SK-N-SH (cell line): Measurements from ENCODE around the gene SIM2. TPM values are rescaled to one million over a fixed set of nuclear protein-coding genes. Genes with fewer than 3 reads are reported as not detected.

Experiments
- CTCF ChIA-PET: fragments of 300-600, 350-600 bp; formaldehyde crosslinking; extraction: SDS; loops from one replicate; lab custom pipeline; 2021; lab: Yijun Ruan, JAX
- POLR2A ChIA-PET: fragments of 350-600 bp; sonication (Branson Sonifier 250); formaldehyde crosslinking; extraction: SDS; loops from one replicate; lab custom pipeline; 2020; ENCODE audit warnings: antibody characterized with exemption, inconsistent platforms; lab: Yijun Ruan, JAX
- DNase-seq: peaks from one replicate; pipeline ENCODE4 v3.0.0; 2012
- H2AFZ ChIP-seq: fragments of 200-600 bp; sonication (generic); 2 replicates; pipeline ENCODE4 v1.8.1; 2016; ENCODE audit warnings: antibody characterized with exemption, mild to moderate bottlenecking, low read depth
- H3F3A ChIP-seq: fragments of 200-600 bp; sonication (generic); replicated peaks from 2 replicates; pipeline ENCODE3; 2016; ENCODE audit warnings: antibody characterized with exemption, mild to moderate bottlenecking; ENCODE audit not compliant: insufficient read depth
- H3K27ac ChIP-seq, 2 experiments: fragments of 200-500 bp in 1 of 2; fragments of 200-600 bp in 1 of 2; sonication (Bioruptor generic) in 1 of 2; sonication (generic), shearing (Covaris generic) in 1 of 2; 2 replicates each; pipeline versions ENCODE4 v1.5.1 to v1.6.1; 2014 to 2016; ENCODE audit warnings: low read depth in 2 of 2, inconsistent platforms in 1 of 2, low read length in 1 of 2, mild to moderate bottlenecking in 1 of 2, mixed read lengths in 1 of 2
- H3K27me3 ChIP-seq: fragments of 200-600 bp; sonication (generic), shearing (Covaris generic); 2 replicates; pipeline ENCODE4 v1.6.1; 2016; ENCODE audit warnings: mixed run types; ENCODE audit not compliant: insufficient read depth
- H3K36me3 ChIP-seq, 2 experiments: fragments of 200-500 bp in 1 of 2; fragments of 200-600 bp in 1 of 2; sonication (Bioruptor generic) in 1 of 2; sonication (generic) in 1 of 2; replicated peaks in 1 of 2; 2 replicates each; pipeline versions ENCODE3 to v1.5.1; 2014 to 2016; ENCODE audit warnings: low read length in 1 of 2, mild to moderate bottlenecking in 1 of 2; ENCODE audit not compliant: insufficient read depth in 2 of 2, control insufficient read depth in 1 of 2
- H3K4me1 ChIP-seq, 2 experiments: fragments of 200-500 bp in 1 of 2; fragments of 200-600 bp in 1 of 2; sonication (Bioruptor generic) in 1 of 2; sonication (generic), shearing (Covaris generic) in 1 of 2; 2 replicates each; pipeline versions ENCODE4 v1.5.1 to v1.6.1; 2014 to 2016; ENCODE audit warnings: low read depth in 1 of 2, low read length in 1 of 2, mixed run types in 1 of 2; ENCODE audit not compliant: insufficient read depth in 2 of 2, control insufficient read depth in 1 of 2
- H3K4me2 ChIP-seq: fragments of 200-600 bp; sonication (generic), shearing (Covaris generic); 2 replicates; pipeline ENCODE4 v1.6.1; 2017; ENCODE audit warnings: mixed run types
- H3K4me3 ChIP-seq, 2 experiments: fragments of 200-500 bp in 1 of 2; fragments of 200-600 bp in 1 of 2; sonication (Bioruptor generic) in 1 of 2; sonication (generic), shearing (Covaris generic) in 1 of 2; 2 replicates each; pipeline versions ENCODE4 v1.5.1 to v1.8.1; 2014 to 2016; ENCODE audit warnings: low read depth in 2 of 2, inconsistent platforms in 1 of 2, low read length in 1 of 2, mild to moderate bottlenecking in 1 of 2, mixed read lengths in 1 of 2, moderate library complexity in 1 of 2
- H3K79me2 ChIP-seq: fragments of 200-600 bp; sonication (generic); 2 replicates; pipeline ENCODE4 v1.8.1; 2017; ENCODE audit warnings: mild to moderate bottlenecking; ENCODE audit not compliant: insufficient read depth
- H3K9ac ChIP-seq: fragments of 200-600 bp; sonication (generic); 2 replicates; pipeline ENCODE4 v1.6.1; 2017; ENCODE audit warnings: mixed run types
- H3K9me2 ChIP-seq: fragments of 200-600 bp; sonication (generic); 2 replicates; pipeline ENCODE4 v1.6.1; 2017; ENCODE audit warnings: mixed run types
- H3K9me3 ChIP-seq: fragments of 200-600 bp; sonication (generic); 2 replicates; pipeline ENCODE4 v1.6.1; 2017; ENCODE audit warnings: mixed run types, mild to moderate bottlenecking, moderate library complexity
- H4K20me1 ChIP-seq: fragments of 200-600 bp; sonication (generic); 2 replicates; pipeline ENCODE4 v1.6.1; 2017; ENCODE audit warnings: mild to moderate bottlenecking, mixed run types; ENCODE audit not compliant: insufficient read depth
- CTCF ChIP-seq: fragments of 200-600 bp; sonication (generic); IDR thresholded peaks from 2 replicates; pipeline ENCODE4 v1.6.1; 2017; ENCODE audit warnings: antibody characterized with exemption, mild to moderate bottlenecking, moderate library complexity
- ELF1 ChIP-seq: IDR thresholded peaks from 2 replicates; pipeline ENCODE4 v1.4.0; 2012
- EZH2phosphoT487 ChIP-seq: fragments of 200-600 bp; sonication (generic); IDR thresholded peaks from 2 replicates; pipeline ENCODE4 v1.6.1; 2017; ENCODE audit warnings: low read depth, mixed run types, mild to moderate bottlenecking, antibody characterized with exemption, moderate library complexity, borderline replicate concordance
- FOXJ3 ChIP-seq: sonication (generic); formaldehyde crosslinking; IDR thresholded peaks from 2 replicates; pipeline ENCODE4 v1.5.1; 2020; ENCODE audit warnings: mild to moderate bottlenecking, missing genetic modification reagents
- IRF3 ChIP-seq: fragments of 150-350 bp; IDR thresholded peaks from 2 replicates; pipeline ENCODE4 v1.6.1; 2016; ENCODE audit warnings: mild to moderate bottlenecking, low read depth, low read length
- JUND ChIP-seq: IDR thresholded peaks from 2 replicates; pipeline ENCODE4 v1.4.0; 2012
- MAX ChIP-seq: IDR thresholded peaks from 2 replicates; pipeline ENCODE4 v1.4.0; 2012; ENCODE audit warnings: low read depth
- MXI1 ChIP-seq: IDR thresholded peaks from 2 replicates; pipeline ENCODE4 v1.6.1; 2012; ENCODE audit warnings: mild to moderate bottlenecking, low read depth, low read length, improper control_type of control experiment
- NFIC ChIP-seq: IDR thresholded peaks from 2 replicates; pipeline ENCODE4 v1.4.0; 2012; ENCODE audit warnings: borderline replicate concordance
- RAD21 ChIP-seq: IDR thresholded peaks from 2 replicates; pipeline ENCODE4 v1.6.1; 2012; ENCODE audit warnings: mild to moderate bottlenecking, low read length
- RCOR1 ChIP-seq: fragments of 150-350 bp; IDR thresholded peaks from 2 replicates; pipeline ENCODE4 v1.6.1; 2017; ENCODE audit warnings: antibody characterized with exemption, low read length
- RXRA ChIP-seq: IDR thresholded peaks from 2 replicates; pipeline ENCODE4 v1.4.0; 2012; ENCODE audit warnings: low read depth, mild to moderate bottlenecking, borderline replicate concordance
- USF1 ChIP-seq: IDR thresholded peaks from 2 replicates; pipeline ENCODE4 v1.4.0; 2012; ENCODE audit warnings: low read depth, borderline replicate concordance
- WGBS: methylation state at CpG from one replicate; pipeline ENCODE4 v1.1.6; 2017; ENCODE audit warnings: low lambda C conversion rate; 5-methylcytosine and 5-hydroxymethylcytosine counted together
- polyA plus RNA-seq, 3 experiments: library from polyadenylated mRNA; depleted of rRNA; stranded (reverse); fragments of >200 nt; gene quantifications; 2 replicates each; pipeline ENCODE4 v1.2.3, GENCODE V29; 2012

Gene SIM2
- polyA plus RNA-seq, 1 of the 3 experiments (the other 2 are of a cell fraction) = not detected

- no peak for TF ChIP-seq CTCF
- no peak for TF ChIP-seq NFIC
- no peak for TF ChIP-seq FOXJ3 (CRISPR knock-in tag)
- TF ChIP-seq, all 33 proteins: peak for 0
These were observed 27.0 kb downstream of the SIM2 start (continued) for GRCh38 chr21:36725793-36726386.

GRCh38 chr21:36727866-36728265 lies 29.0 kb downstream of the SIM2 start:
- Histone ChIP-seq H3F3A (no peaks in the 10 kb centered on the region), H3K27me3 (peaks cover 41% of the 10 kb centered on the region), H3K4me3 (no peak overlapping the region), H3K36me3 (no peaks in the 10 kb centered on the region), H3K9ac (no peak overlapping the region), H3K9me2 (no peaks in the 10 kb centered on the region), H3K4me1 (no peaks in the 10 kb centered on the region), H3K27ac (no peak overlapping the region), H4K20me1 (no peaks in the 10 kb centered on the region), H3K9me3 (no peaks in the 10 kb centered on the region), H3K4me2 (no peak overlapping the region), H3K79me2 (no peaks in the 10 kb centered on the region), H2AFZ (no peak overlapping the region)
- no peak for TF ChIP-seq EZH2phosphoT487
- TF ChIP-seq IRF3 = no peak
- TF ChIP-seq RCOR1 = no peak
- no peak for TF ChIP-seq ELF1
- TF ChIP-seq RXRA = no peak
- no peak for TF ChIP-seq USF1
- TF ChIP-seq MAX = no peak
- no peak for TF ChIP-seq RAD21
- TF ChIP-seq MXI1 = no peak
- no peak for TF ChIP-seq JUND
- POLR2A ChIA-PET = no interaction called here
- 81% methylated on average over 6 of the region's 6 CpGs for WGBS
- CTCF ChIA-PET = no interaction called here
- no peak for DNase-seq
